Measurements from ENCODE around the gene EFNA5.

The EFNA5 gene

DNA sequence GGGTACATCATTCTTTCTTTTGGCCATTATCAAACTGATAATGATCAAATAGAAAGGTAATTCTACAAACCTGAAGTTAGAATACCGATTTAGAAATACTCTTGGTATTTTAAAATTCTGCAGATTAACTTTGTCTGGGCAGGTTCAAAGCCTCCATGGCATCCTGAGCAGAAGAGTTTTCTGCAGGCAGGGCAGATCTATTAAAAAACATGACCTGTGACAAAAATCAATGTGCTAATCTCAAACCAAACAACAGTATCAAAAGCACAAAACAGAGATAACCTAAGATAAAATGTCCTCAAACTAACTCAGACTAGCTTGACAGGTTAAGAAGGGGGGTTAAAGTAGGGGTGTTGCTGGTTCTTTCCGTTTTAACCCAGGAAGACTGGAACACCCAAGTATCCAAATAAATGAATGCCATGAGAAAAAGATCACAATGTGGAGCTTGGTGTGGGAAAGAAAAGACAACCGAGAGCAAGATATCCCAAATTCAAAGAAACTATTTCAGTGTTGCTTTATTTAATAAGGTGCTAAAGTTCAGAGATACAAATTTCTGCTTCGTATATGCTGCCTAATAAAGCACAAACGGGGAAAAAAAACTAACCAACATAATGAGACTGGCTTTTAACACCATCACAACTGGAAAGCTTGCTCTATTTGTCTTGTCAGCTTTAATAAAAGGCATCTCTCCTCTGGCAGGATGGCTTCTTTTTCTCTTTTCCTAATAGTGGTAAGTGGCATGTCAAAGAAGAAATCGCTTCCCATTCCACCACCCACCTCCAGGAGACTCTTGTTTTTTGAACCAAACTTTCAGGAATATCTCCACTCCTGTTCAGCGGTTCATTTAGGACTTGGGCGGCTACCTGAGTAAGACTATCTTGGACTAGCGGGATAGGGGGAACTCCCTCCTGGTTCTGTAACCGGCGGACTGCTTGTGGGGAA lies 2.3 kb downstream of the EFNA5 start:
- no peak for DNase-seq (ENCODE audit: low read depth)

DNA sequence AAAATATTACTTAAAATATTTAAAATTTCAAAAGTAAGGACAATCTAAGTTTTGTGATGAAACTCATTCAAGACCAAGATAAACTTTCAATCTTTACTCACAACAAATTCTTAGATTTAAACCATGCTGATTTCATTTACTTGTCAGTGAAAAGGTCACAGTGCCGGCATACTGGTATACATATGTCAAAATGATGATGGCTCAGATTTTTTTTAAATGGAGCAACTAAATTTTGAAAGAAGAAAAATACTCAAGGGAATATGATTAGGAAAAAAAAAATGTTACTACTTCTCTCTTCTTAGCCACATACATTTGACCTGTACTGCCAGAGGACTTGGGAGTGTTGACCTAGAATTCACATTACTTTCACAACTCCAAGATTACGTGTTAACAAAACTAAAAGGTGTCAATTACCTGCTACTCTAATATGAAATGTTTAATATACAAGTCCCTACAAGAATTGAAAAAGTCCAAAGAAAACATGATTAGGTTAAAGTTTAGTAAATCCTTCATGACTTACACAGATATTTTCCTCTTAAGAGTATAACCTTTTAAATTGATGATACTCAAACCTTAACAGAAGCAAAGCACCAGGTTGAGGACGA lies 4.6 kb downstream of the EFNA5 start:
- TF ChIP-seq, protein P1, sequence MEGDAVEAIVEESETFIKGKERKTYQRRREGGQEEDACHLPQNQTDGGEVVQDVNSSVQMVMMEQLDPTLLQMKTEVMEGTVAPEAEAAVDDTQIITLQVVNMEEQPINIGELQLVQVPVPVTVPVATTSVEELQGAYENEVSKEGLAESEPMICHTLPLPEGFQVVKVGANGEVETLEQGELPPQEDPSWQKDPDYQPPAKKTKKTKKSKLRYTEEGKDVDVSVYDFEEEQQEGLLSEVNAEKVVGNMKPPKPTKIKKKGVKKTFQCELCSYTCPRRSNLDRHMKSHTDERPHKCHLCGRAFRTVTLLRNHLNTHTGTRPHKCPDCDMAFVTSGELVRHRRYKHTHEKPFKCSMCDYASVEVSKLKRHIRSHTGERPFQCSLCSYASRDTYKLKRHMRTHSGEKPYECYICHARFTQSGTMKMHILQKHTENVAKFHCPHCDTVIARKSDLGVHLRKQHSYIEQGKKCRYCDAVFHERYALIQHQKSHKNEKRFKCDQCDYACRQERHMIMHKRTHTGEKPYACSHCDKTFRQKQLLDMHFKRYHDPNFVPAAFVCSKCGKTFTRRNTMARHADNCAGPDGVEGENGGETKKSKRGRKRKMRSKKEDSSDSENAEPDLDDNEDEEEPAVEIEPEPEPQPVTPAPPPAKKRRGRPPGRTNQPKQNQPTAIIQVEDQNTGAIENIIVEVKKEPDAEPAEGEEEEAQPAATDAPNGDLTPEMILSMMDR (IDR thresholded peaks at IDR 0.05; ENCODE audit: low read depth, low read length, missing control alignments), result no peak
- H3K4me3 ChIP-seq (ENCODE audit: low read depth, low read length), result no peak overlapping the region
- no peak for DNase-seq (ENCODE audit: low read depth)

More for the DNA sequence above, 2.3 kb downstream of the EFNA5 start:
- TF ChIP-seq, protein P1 (IDR thresholded peaks at IDR 0.05; ENCODE audit: low read depth, low read length, missing control alignments), result no peak
- peak overlapping the region; percentile 66 for H3K4me3 ChIP-seq (ENCODE audit: low read depth, low read length)

DNA sequence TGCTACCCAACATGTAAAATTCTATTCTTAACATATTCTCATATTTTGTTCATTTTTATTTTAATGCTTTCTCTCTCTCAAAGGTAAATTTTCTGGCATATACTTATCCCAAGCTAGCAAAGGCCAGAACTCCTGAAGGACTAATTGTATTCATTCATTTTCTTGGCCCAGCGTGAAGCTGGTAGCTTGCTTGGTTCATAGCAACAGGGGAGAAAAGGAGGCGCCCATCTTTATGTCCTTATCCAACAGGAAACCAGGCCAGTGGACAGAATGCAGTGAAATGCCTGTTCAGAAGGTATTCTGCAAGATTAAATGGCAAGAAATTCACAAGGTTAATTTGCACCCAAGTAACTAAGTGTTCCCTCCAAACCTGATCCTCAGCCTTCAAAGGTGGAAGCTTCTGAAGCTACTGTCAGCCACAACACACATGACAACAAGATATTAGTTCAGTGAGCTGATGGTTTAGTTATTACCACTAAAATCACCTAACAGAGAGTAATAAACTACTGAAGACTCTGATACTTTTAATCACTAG lies 5.6 kb downstream of the EFNA5 start:
- no peak overlapping the region for H3K4me3 ChIP-seq (ENCODE audit: low read depth, low read length)

DNA sequence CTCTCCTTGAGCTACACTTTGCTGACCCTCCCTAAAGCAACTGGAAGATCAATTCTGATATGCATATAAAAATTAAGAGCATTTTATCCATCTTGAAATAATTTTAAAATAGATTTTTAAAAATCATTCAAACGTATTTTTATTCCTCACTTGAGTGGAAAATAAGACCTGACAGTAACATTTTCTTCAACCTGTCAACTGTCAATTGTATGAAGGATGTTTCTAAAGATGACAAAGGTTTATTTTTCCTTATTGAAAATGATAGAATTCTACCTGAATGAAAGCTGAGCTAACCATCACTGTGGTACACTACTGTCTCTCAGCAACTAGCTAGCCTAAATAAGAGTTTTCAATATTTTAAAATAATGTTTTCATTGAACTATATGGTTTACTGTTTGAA lies 7.0 kb downstream of the EFNA5 start:
- no peak for DNase-seq (ENCODE audit: low read depth)
- TF ChIP-seq, protein P1 (IDR thresholded peaks at IDR 0.05; ENCODE audit: low read depth, low read length, missing control alignments), result no peak
- H3K4me3 ChIP-seq (ENCODE audit: low read depth, low read length), result no peak overlapping the region

More for the DNA sequence above, 5.6 kb downstream of the EFNA5 start:
- TF ChIP-seq, protein P1 (IDR thresholded peaks at IDR 0.05; ENCODE audit: low read depth, low read length, missing control alignments), result no peak
- DNase-seq (ENCODE audit: low read depth), result no peak

DNA sequence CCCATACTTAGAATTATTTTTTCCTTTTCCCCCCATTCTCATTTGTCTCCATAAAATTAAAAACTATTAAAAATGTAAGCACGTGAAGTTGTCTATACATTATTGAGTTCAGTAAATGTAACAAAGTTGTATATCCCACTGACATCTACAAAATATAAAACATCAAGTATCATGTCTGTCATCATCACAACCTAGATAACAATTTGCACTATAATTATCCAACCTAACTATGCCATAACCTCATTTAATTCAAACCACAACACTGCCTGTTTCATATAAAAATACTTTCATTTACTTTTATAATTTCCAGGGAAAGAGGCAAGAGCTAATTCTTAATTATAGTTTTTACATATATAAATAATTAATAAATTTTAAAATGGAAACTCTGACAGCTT lies 9.1 kb downstream of the EFNA5 start:
- TF ChIP-seq, protein P1 (IDR thresholded peaks at IDR 0.05; ENCODE audit: low read depth, low read length, missing control alignments), result no peak
- H3K4me3 ChIP-seq (ENCODE audit: low read depth, low read length), result no peak overlapping the region
- DNase-seq (ENCODE audit: low read depth), result no peak

DNA sequence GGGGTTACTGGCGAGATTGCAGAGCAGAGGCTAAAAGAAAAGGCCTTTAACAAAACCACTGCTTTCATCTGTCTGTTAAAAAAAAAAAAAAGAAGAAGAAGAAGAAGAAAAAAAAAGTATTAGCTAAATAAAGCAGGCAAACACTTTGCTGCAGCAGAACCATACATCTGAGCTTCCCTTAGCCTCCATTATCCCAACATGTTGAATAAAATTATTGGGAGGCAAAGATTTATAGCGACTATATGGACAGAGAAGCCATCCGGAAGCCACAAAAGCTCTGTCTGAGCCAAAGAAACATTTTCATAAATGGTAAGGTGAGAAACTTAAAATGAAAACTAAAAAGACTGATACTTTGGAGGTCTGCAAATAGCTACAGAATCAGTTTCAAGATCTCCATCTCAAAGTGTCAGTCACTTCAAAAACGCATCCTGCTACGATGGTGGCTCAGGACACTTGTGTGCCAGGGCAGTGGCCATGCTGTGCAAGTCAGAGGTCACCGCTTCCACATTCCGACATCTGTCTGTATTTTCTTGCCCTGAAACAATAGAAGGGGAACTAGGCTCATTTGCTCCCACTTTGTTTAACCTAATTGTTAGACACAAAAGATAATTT lies 9.6 kb downstream of the EFNA5 start:
- H3K4me3 ChIP-seq (ENCODE audit: low read depth, low read length), result no peak overlapping the region
- DNase-seq (ENCODE audit: low read depth), result no peak
- TF ChIP-seq, protein P1 (IDR thresholded peaks at IDR 0.05; ENCODE audit: low read depth, low read length, missing control alignments), result no peak

Measured in GM12864 (cell line).